GM12865 (cell line): ENCODE measurements around the gene PLOD1.

Experiments used
- DNase-seq: peaks from one replicate; pipeline ENCODE4 v3.0.0; 2010; ENCODE audit warnings: low read depth
- H3K4me3 ChIP-seq: 2 replicates; pipeline ENCODE4 v1.5.1; 2011; ENCODE audit warnings: mild to moderate bottlenecking, low read depth, low read length, control low read depth
- TF ChIP-seq, protein P1 (sequence below): IDR thresholded peaks from 2 replicates; pipeline ENCODE4 v1.5.1; 2011; ENCODE audit warnings: low read length, control low read depth, low read depth, inconsistent platforms; ENCODE audit not compliant: insufficient read depth; ENCODE audit errors: missing control alignments

Gene PLOD1

GRCh38 chr1:11913291-11913690 lies 21.2 kb upstream of the PLOD1 start:
- no peak overlapping the region for H3K4me3 ChIP-seq
- TF ChIP-seq, protein P1, sequence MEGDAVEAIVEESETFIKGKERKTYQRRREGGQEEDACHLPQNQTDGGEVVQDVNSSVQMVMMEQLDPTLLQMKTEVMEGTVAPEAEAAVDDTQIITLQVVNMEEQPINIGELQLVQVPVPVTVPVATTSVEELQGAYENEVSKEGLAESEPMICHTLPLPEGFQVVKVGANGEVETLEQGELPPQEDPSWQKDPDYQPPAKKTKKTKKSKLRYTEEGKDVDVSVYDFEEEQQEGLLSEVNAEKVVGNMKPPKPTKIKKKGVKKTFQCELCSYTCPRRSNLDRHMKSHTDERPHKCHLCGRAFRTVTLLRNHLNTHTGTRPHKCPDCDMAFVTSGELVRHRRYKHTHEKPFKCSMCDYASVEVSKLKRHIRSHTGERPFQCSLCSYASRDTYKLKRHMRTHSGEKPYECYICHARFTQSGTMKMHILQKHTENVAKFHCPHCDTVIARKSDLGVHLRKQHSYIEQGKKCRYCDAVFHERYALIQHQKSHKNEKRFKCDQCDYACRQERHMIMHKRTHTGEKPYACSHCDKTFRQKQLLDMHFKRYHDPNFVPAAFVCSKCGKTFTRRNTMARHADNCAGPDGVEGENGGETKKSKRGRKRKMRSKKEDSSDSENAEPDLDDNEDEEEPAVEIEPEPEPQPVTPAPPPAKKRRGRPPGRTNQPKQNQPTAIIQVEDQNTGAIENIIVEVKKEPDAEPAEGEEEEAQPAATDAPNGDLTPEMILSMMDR: no peak
- DNase-seq: no peak

- TF ChIP-seq, protein P1: no peak
- H3K4me3 ChIP-seq: no peak overlapping the region
- no peak for DNase-seq
Observed at GRCh38 chr1:11914024-11914423, 20.5 kb upstream of the PLOD1 start.

DNA sequence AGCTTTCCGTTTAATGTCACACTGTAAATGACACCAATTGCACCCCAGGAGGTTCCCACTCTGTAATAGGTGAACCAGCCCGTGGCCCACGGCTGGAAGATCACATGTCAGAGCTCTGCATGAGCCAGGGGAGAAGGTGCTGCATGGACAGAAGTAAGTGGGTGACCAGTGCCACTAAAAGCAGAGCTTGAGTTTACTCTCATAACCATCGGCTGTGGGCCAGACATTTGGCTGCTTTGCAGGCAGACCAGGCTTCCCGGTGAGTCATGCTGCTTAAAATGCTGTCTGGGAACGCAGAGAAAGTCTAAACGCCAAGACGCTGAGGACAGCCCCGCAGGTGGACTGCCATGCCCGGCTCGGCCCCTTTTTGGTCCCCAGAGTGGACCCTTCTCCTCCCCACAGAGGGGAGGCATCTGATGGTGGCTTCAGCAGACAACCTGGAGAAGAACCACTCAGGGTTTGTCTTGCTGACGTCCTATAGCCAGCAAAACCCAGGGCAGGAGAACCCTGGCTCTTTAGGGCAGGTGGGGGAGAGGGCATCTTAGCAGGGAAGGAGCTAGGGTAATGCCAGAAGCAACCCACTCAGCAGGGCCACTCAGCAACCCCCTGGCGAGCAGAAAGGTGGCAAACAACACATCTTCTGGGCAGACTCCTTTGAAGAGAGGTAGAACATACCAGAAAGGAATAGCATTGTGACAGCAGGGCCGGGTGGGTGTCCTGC lies 15.6 kb upstream of the PLOD1 start:
- TF ChIP-seq, protein P1: no peak
- no peak for DNase-seq
- H3K4me3 ChIP-seq: no peak overlapping the region

- DNase-seq: no peak
- TF ChIP-seq, protein P1: no peak
Observed at GRCh38 chr1:11919621-11920020, 14.9 kb upstream of the PLOD1 start.

DNA sequence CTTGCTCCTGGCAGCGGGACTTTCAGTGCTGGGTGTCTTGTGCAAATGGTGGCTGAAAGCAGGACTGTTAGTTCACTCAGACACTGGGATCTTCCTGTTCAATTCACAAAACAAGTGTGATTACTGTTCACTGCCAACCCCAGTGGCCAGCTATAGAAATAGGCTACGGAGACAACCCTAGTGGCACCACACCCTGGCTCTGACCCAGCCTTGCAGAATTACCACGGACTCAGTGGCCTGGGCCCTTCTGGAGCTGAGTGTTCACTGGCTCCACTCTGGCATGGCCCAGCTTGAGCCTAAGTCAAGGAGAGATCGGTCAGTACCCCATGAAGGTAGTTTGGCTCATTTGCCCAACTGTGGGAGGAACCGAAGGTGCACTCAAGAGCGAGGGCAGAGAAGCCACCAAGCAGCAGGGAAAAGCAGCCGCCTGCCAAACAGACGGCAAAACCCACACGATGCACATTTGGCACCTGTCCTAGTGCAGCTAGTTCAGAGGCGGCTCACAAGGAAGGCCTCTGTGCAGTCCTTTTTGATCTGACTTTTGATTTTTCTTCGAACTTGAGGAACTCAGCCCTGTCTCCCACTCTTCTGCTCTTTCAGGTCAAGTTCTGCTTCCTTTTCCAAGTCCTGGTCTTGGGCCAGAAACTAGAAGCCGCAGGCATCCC lies 14.1 kb upstream of the PLOD1 start:
- TF ChIP-seq, protein P1: no peak
- no peak for DNase-seq
- no peak overlapping the region for H3K4me3 ChIP-seq

More at GRCh38 chr1:11919621-11920020, 14.9 kb upstream of the PLOD1 start:
- H3K4me3 ChIP-seq: no peak overlapping the region

GRCh38 chr1:11921022-11921421 lies 13.5 kb upstream of the PLOD1 start:
- no peak overlapping the region for H3K4me3 ChIP-seq
- TF ChIP-seq, protein P1: no peak
- DNase-seq: no peak
